Camera-type eye (tissue), 1 donor: ENCODE results near the gene S100B. TPM values are rescaled to one million over a fixed set of nuclear protein-coding genes. Genes with fewer than 3 reads are reported as not detected.

Source experiments
- total RNA-seq: library from RNA; depleted of rRNA; stranded (reverse); fragments of >200 nt; gene quantifications from one replicate; pipeline ENCODE4 v1.2.3, GENCODE V29; 2014

S100B gene
- 67.8 TPM for total RNA-seq

DNA sequence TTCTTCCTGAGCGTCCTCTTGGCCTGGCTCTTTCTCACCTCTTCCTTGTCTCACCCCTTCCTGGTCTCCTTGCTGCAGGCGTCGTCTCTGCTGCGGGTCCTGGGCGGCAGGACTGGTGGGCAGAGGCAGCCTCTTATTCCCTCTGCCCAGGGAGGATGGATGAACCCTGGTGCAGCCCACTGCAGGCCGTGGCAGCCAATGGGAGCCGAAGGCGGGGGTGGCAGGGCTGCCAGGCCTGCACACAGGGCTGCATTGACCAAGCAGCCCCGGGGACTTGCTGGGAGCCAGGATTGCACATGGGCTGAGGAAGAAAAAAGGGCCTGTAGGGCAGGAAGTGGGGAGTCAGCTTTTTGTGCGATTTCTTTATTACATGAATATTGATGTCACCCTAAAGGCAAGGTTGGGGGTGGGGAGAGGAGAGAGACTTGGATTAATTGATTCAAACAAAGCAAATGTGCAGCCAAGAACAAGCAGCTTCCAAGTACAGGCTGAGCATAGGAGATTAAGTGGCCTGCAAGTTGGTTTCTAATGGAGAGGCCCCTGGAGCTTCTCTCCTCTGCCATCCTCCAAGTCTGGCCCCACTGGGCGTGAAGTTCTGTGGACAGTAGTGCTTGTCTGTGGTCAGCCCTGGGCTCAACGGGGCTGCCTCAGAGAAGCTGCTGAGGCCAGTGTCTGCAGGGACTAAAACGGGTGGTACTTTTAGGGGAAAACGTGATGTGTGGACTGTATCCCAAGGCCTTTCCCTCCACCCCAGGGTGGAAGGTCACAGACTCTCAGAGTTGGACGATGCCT is at the start of gene S100B:
S100B (minus strand) TSS at position 108 of the 792 bp plus-strand sequence. CDS start 2,667 bp downstream, outside the sequence.

DNA sequence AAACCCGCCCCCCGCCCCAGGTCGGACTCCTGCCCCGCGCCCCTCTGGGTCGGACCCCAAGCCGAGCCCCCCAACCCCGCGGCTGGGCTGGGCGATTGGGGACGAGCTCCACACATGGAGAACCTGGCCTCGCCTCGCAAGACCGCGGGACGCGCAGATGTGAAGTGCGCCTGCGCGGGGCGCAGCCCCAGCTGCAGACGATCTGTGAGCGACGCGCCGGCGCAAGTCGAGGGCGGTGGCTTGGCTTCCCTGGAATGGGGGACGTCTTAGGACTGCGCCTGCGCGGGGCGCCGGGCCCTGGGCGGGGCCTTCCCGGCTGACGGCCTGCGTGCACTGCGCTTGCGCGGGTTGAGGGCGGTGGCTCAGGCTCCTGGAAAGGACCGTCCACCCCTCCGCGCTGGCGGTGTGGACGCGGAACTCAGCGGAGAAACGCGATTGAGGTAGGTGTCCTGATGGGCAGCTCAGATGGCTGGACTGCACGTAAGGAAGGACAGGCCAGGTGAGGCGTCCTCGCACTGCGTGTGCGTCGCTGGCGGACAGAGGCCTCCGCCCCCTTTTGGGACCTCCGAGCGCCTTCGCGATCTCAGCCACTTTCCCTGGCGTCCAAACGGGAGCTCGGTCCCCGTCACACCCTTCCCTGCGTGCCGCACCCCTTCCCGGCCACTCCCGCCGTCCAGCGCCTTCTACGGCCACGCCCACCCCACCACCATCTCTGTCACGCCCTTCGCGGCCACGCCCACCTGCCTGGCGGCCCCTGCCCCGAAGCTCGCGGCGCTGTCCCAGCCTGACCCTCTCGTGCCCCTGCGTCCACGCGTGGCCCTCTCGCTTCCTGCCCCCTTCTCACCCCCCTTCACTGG is 30.7 kb upstream of the S100B start, which contains the start of gene PRMT2:
PRMT2 (plus strand) TSS at position 351 of the 857 bp plus-strand sequence. CDS start 1,278 bp downstream, outside the sequence.

Other genes starting within 250 kb of the S100B start
- gene DIP2A, start 146.2 kb downstream of the S100B start, total RNA-seq = 69.5 TPM
- gene PRMT2, start 30.6 kb upstream of the S100B start, total RNA-seq = 179 TPM